Hippocampal formation (tissue), 2 donors: ENCODE measurements around the gene TRPM3.

Source experiments
- DNase-seq, 2 donors: peaks; one replicate each; lab custom pipeline; 2025; lab: John Stamatoyannopoulos, UW

The TRPM3 gene

GRCh38 chr9:70485273-70485858, 636.1 kb downstream of the TRPM3 start:
- DNase-seq = no peak

GRCh38 chr9:70484232-70485130, 636.9 kb downstream of the TRPM3 start:
- DNase-seq = peak; percentile 37 to 84

- DNase-seq = no peak
Observed at GRCh38 chr9:70481471-70481870, 640.0 kb downstream of the TRPM3 start.

GRCh38 chr9:70480405-70480980, 640.9 kb downstream of the TRPM3 start:
- DNase-seq = peak; percentile 69 to 84

GRCh38 chr9:70479880-70480291, 641.5 kb downstream of the TRPM3 start:
- no peak for DNase-seq
